Cardiac muscle cell (in vitro differentiated cells and primary cell): ENCODE measurements around the gene SPATC1L. TPM values are rescaled to one million over a fixed set of nuclear protein-coding genes. Genes with fewer than 3 reads are reported as not detected.

Source experiments
- DNase-seq, 2 donors: peaks; one replicate each; pipeline versions ENCODE4 v3.0.0 to v3.0.0-alpha.2; 2010 to 2017; ENCODE audit warnings: low read depth in 1 of 2, low spot score in 1 of 2
- H3K27ac ChIP-seq: fragments of 200-600 bp; sonication (generic); 2 replicates; pipeline ENCODE4 v1.5.1; 2016
- H3K27me3 ChIP-seq: fragments of 200-600 bp; sonication (generic); 2 replicates; pipeline ENCODE4 v1.6.0; 2016; ENCODE audit warnings: control low read depth
- H3K36me3 ChIP-seq: fragments of 200-600 bp; sonication (generic); 2 replicates; pipeline ENCODE4 v1.5.1; 2016; ENCODE audit warnings: control low read depth
- H3K4me1 ChIP-seq: fragments of 200-600 bp; sonication (generic); 2 replicates; pipeline ENCODE4 v1.8.1; 2017; ENCODE audit warnings: low read depth, mild to moderate bottlenecking, mixed run types
- H3K4me3 ChIP-seq: fragments of 200-600 bp; sonication (generic); 2 replicates; pipeline ENCODE4 v1.5.1; 2016; ENCODE audit warnings: mild to moderate bottlenecking
- H3K9me3 ChIP-seq: fragments of 200-600 bp; sonication (generic); 2 replicates; pipeline ENCODE4 v1.5.1; 2017; ENCODE audit warnings: low read depth, mild to moderate bottlenecking, control low read depth
- CTCF ChIP-seq: IDR thresholded peaks from 2 replicates; pipeline ENCODE4 v1.5.1; 2012; ENCODE audit warnings: low read depth, mild to moderate bottlenecking, low read length
- polyA plus RNA-seq: library from polyadenylated mRNA; unstranded; fragments of >200 nt; fragmentation: Nextera tagmentation; extraction: Ambion mirVana; gene quantifications from 2 replicates; pipeline ENCODE4 v1.2.1, GENCODE V29; 2016
- total RNA-seq: library from RNA; depleted of rRNA; stranded (reverse); fragments of >200 nt; gene quantifications from 2 replicates; pipeline ENCODE4 v1.2.3, GENCODE V29; 2016

Gene SPATC1L
- total and polyA plus RNA-seq, 2 experiments from 2014 or later: 58.8 to 63.0 TPM

- Histone ChIP-seq H3K36me3 (peaks cover 15% of the 10 kb centered on the region), H3K27me3 (no peaks in the 10 kb centered on the region), H3K4me3 (no peak overlapping the region), H3K9me3 (no peaks in the 10 kb centered on the region), H3K27ac (no peak overlapping the region), H3K4me1 (no peaks in the 10 kb centered on the region)
- TF ChIP-seq CTCF: no peak
- no peak for DNase-seq
Observed at GRCh38 chr21:46216132-46216747, 32.0 kb upstream of the SPATC1L start.

GRCh38 chr21:46215436-46216131 lies 31.3 kb upstream of the SPATC1L start:
- Histone ChIP-seq H3K4me3 (no peak overlapping the region), H3K9me3 (no peaks in the 10 kb centered on the region), H3K27me3 (no peaks in the 10 kb centered on the region), H3K27ac (no peak overlapping the region), H3K36me3 (peaks cover 16% of the 10 kb centered on the region), H3K4me1 (no peaks in the 10 kb centered on the region)
- no peak for DNase-seq
- TF ChIP-seq CTCF: no peak

- Histone ChIP-seq H3K27me3 (no peaks in the 10 kb centered on the region), H3K4me3 (no peak overlapping the region), H3K4me1 (no peaks in the 10 kb centered on the region), H3K27ac (no peak overlapping the region), H3K9me3 (no peaks in the 10 kb centered on the region), H3K36me3 (peaks cover 15% of the 10 kb centered on the region)
- DNase-seq: no peak
- TF ChIP-seq CTCF: no peak
Observed at GRCh38 chr21:46214478-46215340, 30.4 kb upstream of the SPATC1L start.

- no peaks in the 10 kb centered on the region for H3K9me3 ChIP-seq
- H3K27me3 ChIP-seq: no peaks in the 10 kb centered on the region
- H3K4me1 ChIP-seq: no peaks in the 10 kb centered on the region
- DNase-seq: no peak
- TF ChIP-seq CTCF: no peak
- no peak overlapping the region for H3K27ac ChIP-seq
- peaks cover 18% of the 10 kb centered on the region for H3K36me3 ChIP-seq
- H3K4me3 ChIP-seq: no peak overlapping the region
Observed at GRCh38 chr21:46213620-46214286, 29.5 kb upstream of the SPATC1L start.

- H3K36me3 ChIP-seq: peaks cover 18% of the 10 kb centered on the region
Observed at GRCh38 chr21:46212721-46213484, 28.6 kb upstream of the SPATC1L start.

More at GRCh38 chr21:46212721-46213484, 28.6 kb upstream of the SPATC1L start:
- no peak overlapping the region for H3K27ac ChIP-seq
- TF ChIP-seq CTCF: no peak
- no peaks in the 10 kb centered on the region for H3K9me3 ChIP-seq
- H3K4me3 ChIP-seq: no peak overlapping the region
- no peaks in the 10 kb centered on the region for H3K4me1 ChIP-seq
- H3K27me3 ChIP-seq: no peaks in the 10 kb centered on the region
- DNase-seq: no peak
